Measurements from ENCODE around the gene LYPD5. TPM values are rescaled to one million over a fixed set of nuclear protein-coding genes. Genes with fewer than 3 reads are reported as not detected.

LYPD5 gene
- total RNA-seq, 1 donor from 2014 or later, result 0.27 TPM

DNA sequence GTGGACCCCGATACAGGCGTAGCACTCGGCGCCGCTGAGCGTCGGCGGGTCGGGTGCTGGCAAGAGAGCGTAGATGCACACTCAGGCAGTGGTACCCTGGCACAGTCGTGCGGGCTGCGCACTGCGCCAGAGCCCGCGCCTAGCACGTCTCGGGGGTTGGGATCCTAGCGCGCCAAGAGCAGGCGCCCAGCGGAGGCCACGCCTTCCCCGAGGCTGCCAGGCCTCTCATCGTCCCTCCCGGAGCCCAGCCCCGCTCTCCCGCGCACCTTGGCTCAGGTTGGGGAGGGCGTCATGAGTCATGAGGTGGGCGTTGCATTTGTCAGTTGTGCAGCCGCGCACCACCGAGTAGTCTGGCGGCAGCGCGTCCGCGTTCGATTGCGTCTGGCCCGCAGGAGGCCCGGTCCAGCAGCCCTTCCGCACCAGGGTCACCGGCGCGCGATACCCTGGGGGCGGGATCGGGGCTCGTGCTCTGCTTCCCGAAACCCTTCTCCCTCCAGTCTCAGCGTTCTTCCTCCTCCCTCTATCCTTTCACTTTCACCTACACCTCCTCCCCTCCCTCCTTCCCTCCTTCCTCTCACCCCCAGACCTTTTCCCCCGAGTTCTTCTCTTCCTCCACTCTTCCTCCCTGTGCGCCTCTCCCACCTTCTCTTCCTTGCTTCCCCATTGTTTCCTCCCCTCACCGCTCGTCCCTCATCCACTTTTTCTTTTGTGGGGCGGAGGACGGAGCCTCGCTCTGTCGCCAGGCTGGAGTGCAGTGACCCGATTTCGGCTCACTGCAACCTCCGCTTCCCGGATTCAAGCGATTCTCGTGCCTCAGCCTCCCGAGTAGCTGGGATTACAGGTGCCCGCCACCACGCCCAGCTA is 3.5 kb downstream of the LYPD5 start:
- H3K27me3 Mint-ChIP-seq (ENCODE audit: low read depth), result peaks cover 73% of the 10 kb centered on the region
- H3K27ac Mint-ChIP-seq, result peak overlapping the region; percentile 35

DNA sequence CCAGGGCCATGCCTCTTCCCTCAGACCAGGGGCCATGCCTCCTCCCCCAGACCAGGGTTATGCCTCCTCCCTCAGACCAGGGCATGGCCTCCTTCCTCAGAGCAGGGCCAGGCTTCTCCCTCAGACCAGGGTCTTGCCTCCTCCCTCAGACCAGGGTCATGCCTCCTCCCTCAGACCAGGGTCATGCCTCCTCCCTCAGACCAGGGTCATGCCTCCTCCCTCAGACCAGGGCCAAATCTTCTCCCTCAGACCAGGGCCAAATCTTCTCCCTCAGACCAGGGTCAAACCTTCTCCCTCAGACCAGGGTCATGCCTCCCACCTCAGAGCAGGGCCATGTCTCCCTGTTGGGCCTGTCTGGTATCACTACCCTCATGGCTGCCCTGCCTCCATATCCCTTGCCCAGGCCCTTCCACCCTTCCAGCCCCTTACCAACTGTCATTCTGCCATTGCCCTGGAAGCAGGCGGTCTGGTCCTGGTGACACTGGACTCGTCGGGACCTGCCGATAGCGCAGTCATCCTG is 4.2 kb downstream of the LYPD5 start:
- H3K4me1 Mint-ChIP-seq, result peaks cover 3% of the 10 kb centered on the region
- H3K9me3 Mint-ChIP-seq, result no peaks in the 10 kb centered on the region
- H3K27ac Mint-ChIP-seq, result no peak overlapping the region
- peak overlapping the region; percentile 74 for H3K4me3 Mint-ChIP-seq
- H3K36me3 Mint-ChIP-seq, result no peaks in the 10 kb centered on the region
- TF ChIP-seq, protein P1, sequence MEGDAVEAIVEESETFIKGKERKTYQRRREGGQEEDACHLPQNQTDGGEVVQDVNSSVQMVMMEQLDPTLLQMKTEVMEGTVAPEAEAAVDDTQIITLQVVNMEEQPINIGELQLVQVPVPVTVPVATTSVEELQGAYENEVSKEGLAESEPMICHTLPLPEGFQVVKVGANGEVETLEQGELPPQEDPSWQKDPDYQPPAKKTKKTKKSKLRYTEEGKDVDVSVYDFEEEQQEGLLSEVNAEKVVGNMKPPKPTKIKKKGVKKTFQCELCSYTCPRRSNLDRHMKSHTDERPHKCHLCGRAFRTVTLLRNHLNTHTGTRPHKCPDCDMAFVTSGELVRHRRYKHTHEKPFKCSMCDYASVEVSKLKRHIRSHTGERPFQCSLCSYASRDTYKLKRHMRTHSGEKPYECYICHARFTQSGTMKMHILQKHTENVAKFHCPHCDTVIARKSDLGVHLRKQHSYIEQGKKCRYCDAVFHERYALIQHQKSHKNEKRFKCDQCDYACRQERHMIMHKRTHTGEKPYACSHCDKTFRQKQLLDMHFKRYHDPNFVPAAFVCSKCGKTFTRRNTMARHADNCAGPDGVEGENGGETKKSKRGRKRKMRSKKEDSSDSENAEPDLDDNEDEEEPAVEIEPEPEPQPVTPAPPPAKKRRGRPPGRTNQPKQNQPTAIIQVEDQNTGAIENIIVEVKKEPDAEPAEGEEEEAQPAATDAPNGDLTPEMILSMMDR (IDR thresholded peaks at IDR 0.05; ENCODE audit: unreplicated experiment), result no peak
- H3K27me3 Mint-ChIP-seq (ENCODE audit: low read depth), result peaks cover 78% of the 10 kb centered on the region
- no peak for DNase-seq (ENCODE audit: low spot score in 2 of 2, unreplicated experiment in 2 of 2)

More for the DNA sequence above, 3.5 kb downstream of the LYPD5 start:
- Mint-ChIP-seq H3K4me1 (peaks cover 3% of the 10 kb centered on the region), H3K36me3 (no peaks in the 10 kb centered on the region), H3K9me3 (no peaks in the 10 kb centered on the region), H3K4me3 (peak overlapping the region; percentile 74)
- TF ChIP-seq, protein P1 (IDR thresholded peaks at IDR 0.05; ENCODE audit: unreplicated experiment), result no peak
- peak in 1 of 2 experiments; percentile 65 for DNase-seq (ENCODE audit: low spot score in 2 of 2, unreplicated experiment in 2 of 2)

DNA sequence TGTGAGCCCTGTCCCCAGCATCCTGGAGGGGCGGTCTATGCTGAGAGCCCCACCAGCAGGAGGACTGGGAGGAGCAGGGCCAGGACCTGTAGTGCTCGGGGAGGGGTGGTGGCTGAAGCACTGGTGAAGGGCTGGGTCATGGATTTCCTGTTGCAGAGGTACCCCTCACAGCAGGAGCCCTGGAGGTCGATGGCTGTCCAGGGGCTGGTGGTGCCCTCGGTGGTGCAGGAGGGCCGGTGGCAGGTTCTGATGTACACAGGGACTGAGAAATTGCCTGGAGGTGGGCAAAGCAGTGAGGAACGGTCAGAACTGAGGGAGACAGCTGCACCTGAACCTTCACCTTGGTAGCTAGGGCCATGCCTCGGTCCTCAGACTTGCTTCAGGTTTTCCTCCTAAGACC is 4.7 kb downstream of the LYPD5 start:
- DNase-seq (ENCODE audit: low spot score in 2 of 2, unreplicated experiment in 2 of 2), result no peak
- peaks cover 77% of the 10 kb centered on the region for H3K27me3 Mint-ChIP-seq (ENCODE audit: low read depth)
- no peaks in the 10 kb centered on the region for H3K36me3 Mint-ChIP-seq
- H3K4me1 Mint-ChIP-seq, result peaks cover 3% of the 10 kb centered on the region
- H3K27ac Mint-ChIP-seq, result no peak overlapping the region
- TF ChIP-seq, protein P1 (IDR thresholded peaks at IDR 0.05; ENCODE audit: unreplicated experiment), result no peak
- H3K4me3 Mint-ChIP-seq, result peak overlapping the region; percentile 43
- no peaks in the 10 kb centered on the region for H3K9me3 Mint-ChIP-seq

DNA sequence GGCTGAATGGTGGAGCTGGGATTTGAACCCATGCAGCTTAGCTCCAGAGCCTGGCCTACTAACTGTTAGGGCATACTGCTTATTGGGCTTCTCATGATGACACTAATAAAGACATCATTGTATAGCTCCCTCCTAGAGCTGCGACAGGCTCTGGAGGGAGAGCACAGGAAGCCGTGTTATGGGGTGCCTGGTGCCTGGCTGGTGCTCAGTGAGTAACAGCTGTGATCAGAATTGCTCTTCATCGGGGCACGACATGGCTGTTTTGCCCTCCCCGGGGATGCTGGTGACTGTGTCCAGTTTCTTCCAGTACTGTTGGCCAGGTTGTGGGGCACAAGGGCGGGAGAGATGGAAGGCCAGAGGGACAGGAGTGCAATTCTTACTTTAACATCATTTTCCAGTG is 5.1 kb downstream of the LYPD5 start:
- H3K36me3 Mint-ChIP-seq, result no peaks in the 10 kb centered on the region
- TF ChIP-seq, protein P1 (IDR thresholded peaks at IDR 0.05; ENCODE audit: unreplicated experiment), result no peak
- peak overlapping the region; percentile 43 for H3K4me3 Mint-ChIP-seq
- H3K27me3 Mint-ChIP-seq (ENCODE audit: low read depth), result peaks cover 77% of the 10 kb centered on the region
- DNase-seq (ENCODE audit: low spot score in 2 of 2, unreplicated experiment in 2 of 2), result no peak
- no peaks in the 10 kb centered on the region for H3K9me3 Mint-ChIP-seq
- H3K4me1 Mint-ChIP-seq, result peaks cover 3% of the 10 kb centered on the region
- H3K27ac Mint-ChIP-seq, result no peak overlapping the region

DNA sequence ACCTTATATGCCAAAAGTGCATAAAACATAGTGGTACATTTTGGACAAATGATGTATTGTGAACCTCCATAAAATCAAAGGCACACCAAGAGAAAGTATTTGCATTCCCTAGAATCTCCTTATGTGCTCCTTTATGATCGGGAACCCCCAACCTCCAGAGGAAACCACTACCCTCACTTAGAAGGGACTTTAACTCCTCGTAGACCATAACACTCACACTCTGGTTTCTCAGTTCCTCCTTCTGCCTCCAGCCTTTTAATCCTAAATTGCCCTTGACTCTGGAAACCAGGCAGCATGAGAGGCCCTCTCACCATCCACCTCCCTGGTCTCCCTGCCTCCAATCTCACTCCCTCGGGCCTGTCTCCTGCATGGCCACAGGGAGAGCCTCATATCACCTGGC is 11.7 kb downstream of the LYPD5 start:
- peaks cover 32% of the 10 kb centered on the region for H3K27me3 Mint-ChIP-seq (ENCODE audit: low read depth)
- no peak overlapping the region for H3K27ac Mint-ChIP-seq
- no peak for DNase-seq (ENCODE audit: low spot score in 2 of 2, unreplicated experiment in 2 of 2)
- no peaks in the 10 kb centered on the region for H3K4me1 Mint-ChIP-seq
- TF ChIP-seq, protein P1 (IDR thresholded peaks at IDR 0.05; ENCODE audit: unreplicated experiment), result no peak
- no peaks in the 10 kb centered on the region for H3K9me3 Mint-ChIP-seq
- no peaks in the 10 kb centered on the region for H3K36me3 Mint-ChIP-seq
- H3K4me3 Mint-ChIP-seq, result no peak overlapping the region
